ENCODE data around the gene CCDC167.

CCDC167 gene

GRCh38 chr6:37486121-37486839, 13.4 kb downstream of the CCDC167 start:
- H3K4me1 ChIP-seq: peaks cover 43% of the 10 kb centered on the region
- no peaks in the 10 kb centered on the region for H3K9me3 ChIP-seq
- H3K36me3 ChIP-seq: peaks cover 10% of the 10 kb centered on the region
- H3K27me3 ChIP-seq: no peaks in the 10 kb centered on the region
- H3K4me3 ChIP-seq (ENCODE audit: low read depth, low read length): no peak overlapping the region
- no peak for TF ChIP-seq CTCF (IDR thresholded peaks at IDR 0.05; ENCODE audit: low read depth, low read length)
- DNase-seq: no peak

- Histone ChIP-seq H3K9me3 (no peaks in the 10 kb centered on the region), H3K27me3 (no peaks in the 10 kb centered on the region), H3K36me3 (peaks cover 10% of the 10 kb centered on the region), H3K4me3 (ENCODE audit: low read depth, low read length) (no peak overlapping the region), H3K4me1 (peaks cover 35% of the 10 kb centered on the region)
- TF ChIP-seq CTCF (IDR thresholded peaks at IDR 0.05; ENCODE audit: low read depth, low read length): peak; percentile 56
- DNase-seq: peak; percentile 54
These were observed 14.4 kb downstream of the CCDC167 start for GRCh38 chr6:37485291-37485702.

GRCh38 chr6:37484786-37485170, 14.9 kb downstream of the CCDC167 start:
- H3K4me1 ChIP-seq: peaks cover 30% of the 10 kb centered on the region
- TF ChIP-seq CTCF (IDR thresholded peaks at IDR 0.05; ENCODE audit: low read depth, low read length): no peak

GRCh38 chr6:37483917-37484785, 15.5 kb downstream of the CCDC167 start:
- TF ChIP-seq CTCF (IDR thresholded peaks at IDR 0.05; ENCODE audit: low read depth, low read length): peak; percentile 87
- no peak overlapping the region for H3K4me3 ChIP-seq (ENCODE audit: low read depth, low read length)
- peaks cover 17% of the 10 kb centered on the region for H3K36me3 ChIP-seq
- H3K27me3 ChIP-seq: no peaks in the 10 kb centered on the region
- DNase-seq: peak; percentile 82
- H3K4me1 ChIP-seq: peaks cover 23% of the 10 kb centered on the region
- H3K9me3 ChIP-seq: no peaks in the 10 kb centered on the region

More at GRCh38 chr6:37484786-37485170, 14.9 kb downstream of the CCDC167 start:
- Histone ChIP-seq H3K36me3 (peaks cover 12% of the 10 kb centered on the region), H3K4me3 (ENCODE audit: low read depth, low read length) (no peak overlapping the region), H3K9me3 (no peaks in the 10 kb centered on the region), H3K27me3 (no peaks in the 10 kb centered on the region)
- no peak for DNase-seq

- H3K9me3 ChIP-seq: no peaks in the 10 kb centered on the region
- peaks cover 23% of the 10 kb centered on the region for H3K4me1 ChIP-seq
- DNase-seq: no peak
- no peak for TF ChIP-seq CTCF (IDR thresholded peaks at IDR 0.05; ENCODE audit: low read depth, low read length)
- peaks cover 22% of the 10 kb centered on the region for H3K36me3 ChIP-seq
- H3K27me3 ChIP-seq: no peaks in the 10 kb centered on the region
- no peak overlapping the region for H3K4me3 ChIP-seq (ENCODE audit: low read depth, low read length)
These were observed 16.3 kb downstream of the CCDC167 start for GRCh38 chr6:37483252-37483901.
